ENCODE data around the gene RPP25. TPM values are rescaled to one million over a fixed set of nuclear protein-coding genes. Genes with fewer than 3 reads are reported as not detected.

RPP25 gene
- total and polyA plus RNA-seq, 2 donors (not counting 1 experiment from before 2014, with no cell fraction given), result 0.50 to 1.00 TPM

- H3K4me2 ChIP-seq (ENCODE audit: extremely low read depth, insufficient read depth, low read length), result no peak overlapping the region
- H3K9ac ChIP-seq (ENCODE audit: insufficient read depth, low read length), result no peak overlapping the region
- H3K4me1 ChIP-seq (ENCODE audit: control insufficient read depth, extremely low read depth, insufficient read depth, low read length), result no peaks in the 10 kb centered on the region
- H2AFZ ChIP-seq (ENCODE audit: low read length), result no peak overlapping the region
- no peaks in the 10 kb centered on the region for H3K36me3 ChIP-seq (ENCODE audit: control insufficient read depth, insufficient read depth, low read length)
- no peak overlapping the region for H3K27ac ChIP-seq (ENCODE audit: insufficient read depth, low read length)
- no peak overlapping the region for H3K4me3 ChIP-seq (replicated peaks in 1 of 4; ENCODE audit: control extremely low read depth in 1 of 4, insufficient read depth in 1 of 4, low read depth in 3 of 4, low read length in 4 of 4)
- no peaks in the 10 kb centered on the region for H4K20me1 ChIP-seq (ENCODE audit: control insufficient read depth, extremely low read depth, insufficient read depth, low read length)
- no peaks in the 10 kb centered on the region for H3K27me3 ChIP-seq (ENCODE audit: control insufficient read depth, insufficient read depth, low read length)
- no peak for DNase-seq (ENCODE audit: low read depth in 2 of 2)
- no peaks in the 10 kb centered on the region for H3K9me3 ChIP-seq (ENCODE audit: control insufficient read depth, insufficient read depth, low read depth, low read length)
- no peaks in the 10 kb centered on the region for H3K79me2 ChIP-seq (ENCODE audit: control insufficient read depth, insufficient read depth, low read length)
- TF ChIP-seq CTCF (conservative IDR thresholded peaks at IDR 0.05 in 1 of 2, IDR thresholded peaks at IDR 0.05 in 1 of 2; ENCODE audit: low read depth in 1 of 2, low read length in 2 of 2), result no peak
- TF ChIP-seq EZH2 (IDR thresholded peaks at IDR 0.05; ENCODE audit: low read length, missing control alignments), result no peak
Measured at GRCh38 chr15:74967670-74968069, 11.1 kb upstream of the RPP25 start.

DNA sequence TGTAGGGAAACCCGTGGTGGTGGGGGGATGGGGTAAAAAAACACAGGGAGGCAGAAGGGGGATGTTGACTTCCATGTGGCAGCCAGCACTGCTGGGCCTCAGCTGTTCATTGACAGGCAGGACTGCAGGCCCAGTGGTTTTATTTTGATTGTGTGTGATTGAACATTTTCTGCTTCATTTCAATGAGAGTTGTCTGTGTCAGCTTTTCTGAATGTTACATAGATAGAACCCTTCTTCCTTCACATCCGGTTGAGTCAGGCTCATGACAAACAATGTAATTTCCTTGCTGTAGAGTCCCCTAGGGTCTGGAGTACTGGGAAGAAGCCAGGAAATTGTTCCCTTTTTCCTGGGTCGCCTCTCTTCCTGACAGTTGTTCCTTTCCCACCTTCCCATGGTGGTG, 8.2 kb upstream of the RPP25 start:
- Histone ChIP-seq H3K4me1 (ENCODE audit: control insufficient read depth, extremely low read depth, insufficient read depth, low read length) (no peaks in the 10 kb centered on the region), H3K9ac (ENCODE audit: insufficient read depth, low read length) (no peak overlapping the region), H3K9me3 (ENCODE audit: control insufficient read depth, insufficient read depth, low read depth, low read length) (no peaks in the 10 kb centered on the region), H3K79me2 (ENCODE audit: control insufficient read depth, insufficient read depth, low read length) (no peaks in the 10 kb centered on the region), H3K4me2 (ENCODE audit: extremely low read depth, insufficient read depth, low read length) (no peak overlapping the region), H3K36me3 (ENCODE audit: control insufficient read depth, insufficient read depth, low read length) (no peaks in the 10 kb centered on the region), H4K20me1 (ENCODE audit: control insufficient read depth, extremely low read depth, insufficient read depth, low read length) (no peaks in the 10 kb centered on the region), H3K27me3 (ENCODE audit: control insufficient read depth, insufficient read depth, low read length) (peaks cover 2% of the 10 kb centered on the region), H3K4me3 (replicated peaks in 1 of 4; ENCODE audit: control extremely low read depth in 1 of 4, insufficient read depth in 1 of 4, low read depth in 3 of 4, low read length in 4 of 4) (no peak overlapping the region), H3K27ac (ENCODE audit: insufficient read depth, low read length) (no peak overlapping the region), H2AFZ (ENCODE audit: low read length) (no peak overlapping the region)
- DNase-seq (ENCODE audit: low read depth in 2 of 2), result peak in 1 of 2 donors; percentile 21
- no peak for TF ChIP-seq CTCF (conservative IDR thresholded peaks at IDR 0.05 in 1 of 2, IDR thresholded peaks at IDR 0.05 in 1 of 2; ENCODE audit: low read depth in 1 of 2, low read length in 2 of 2)

GRCh38 chr15:74963213-74963612, 6.6 kb upstream of the RPP25 start:
- H4K20me1 ChIP-seq (ENCODE audit: control insufficient read depth, extremely low read depth, insufficient read depth, low read length), result no peaks in the 10 kb centered on the region
- peaks cover 11% of the 10 kb centered on the region for H3K27me3 ChIP-seq (ENCODE audit: control insufficient read depth, insufficient read depth, low read length)
- H3K4me3 ChIP-seq (replicated peaks in 1 of 4; ENCODE audit: control extremely low read depth in 1 of 4, insufficient read depth in 1 of 4, low read depth in 3 of 4, low read length in 4 of 4), result no peak overlapping the region
- H3K9ac ChIP-seq (ENCODE audit: insufficient read depth, low read length), result no peak overlapping the region
- H2AFZ ChIP-seq (ENCODE audit: low read length), result no peak overlapping the region
- H3K79me2 ChIP-seq (ENCODE audit: control insufficient read depth, insufficient read depth, low read length), result no peaks in the 10 kb centered on the region
- no peaks in the 10 kb centered on the region for H3K36me3 ChIP-seq (ENCODE audit: control insufficient read depth, insufficient read depth, low read length)
- no peaks in the 10 kb centered on the region for H3K4me1 ChIP-seq (ENCODE audit: control insufficient read depth, extremely low read depth, insufficient read depth, low read length)
- no peaks in the 10 kb centered on the region for H3K9me3 ChIP-seq (ENCODE audit: control insufficient read depth, insufficient read depth, low read depth, low read length)
- no peak for DNase-seq (ENCODE audit: low read depth in 2 of 2)
- no peak overlapping the region for H3K27ac ChIP-seq (ENCODE audit: insufficient read depth, low read length)
- TF ChIP-seq EZH2 (IDR thresholded peaks at IDR 0.05; ENCODE audit: low read length, missing control alignments) (no peak), CTCF (conservative IDR thresholded peaks at IDR 0.05 in 1 of 2, IDR thresholded peaks at IDR 0.05 in 1 of 2; ENCODE audit: low read depth in 1 of 2, low read length in 2 of 2) (no peak)
- H3K4me2 ChIP-seq (ENCODE audit: extremely low read depth, insufficient read depth, low read length), result no peak overlapping the region
